Measurements from ENCODE around the gene LCP2. TPM values are rescaled to one million over a fixed set of nuclear protein-coding genes. Genes with fewer than 3 reads are reported as not detected.

Gene LCP2
- total RNA-seq, 1 experiment from 2014 or later, result not detected

DNA sequence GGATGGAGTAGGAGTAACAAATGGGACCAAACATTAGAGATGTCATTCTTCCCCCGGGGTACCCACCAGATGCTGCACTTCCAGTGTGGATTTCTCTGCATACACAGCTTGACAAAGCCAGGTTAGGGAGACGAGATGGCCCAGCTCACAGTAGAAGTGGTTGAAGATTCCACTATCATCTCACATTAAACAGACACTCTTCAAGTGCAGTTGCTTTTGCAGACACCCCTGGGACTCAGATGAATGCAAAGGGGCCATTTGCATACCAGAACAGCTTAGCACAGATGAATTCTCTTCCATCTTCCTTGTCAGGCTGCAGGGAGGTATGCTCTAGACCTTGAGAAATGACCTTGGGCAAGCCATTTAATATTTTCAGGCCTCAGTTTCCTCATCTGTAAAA lies 77.4 kb downstream of the LCP2 start:
- no peak overlapping the region for H3K4me2 ChIP-seq (ENCODE audit: insufficient read depth, insufficient read length, low read length)
- no peaks in the 10 kb centered on the region for H3K23me2 ChIP-seq (ENCODE audit: insufficient read length, low read depth, low read length, poor library complexity, severe bottlenecking)
- no peak overlapping the region for H2BK20ac ChIP-seq (ENCODE audit: low read depth, low read length, poor library complexity, severe bottlenecking)
- H3K9ac ChIP-seq (ENCODE audit: extremely low read depth, insufficient read length, low read length), result no peak overlapping the region
- no peak overlapping the region for H4K8ac ChIP-seq (replicated peaks; ENCODE audit: insufficient read length, low read depth, low read length)
- H3K4ac ChIP-seq (ENCODE audit: low read depth, low read length), result no peak overlapping the region
- H3T11ph ChIP-seq (ENCODE audit: low read length), result no peak overlapping the region
- no peak overlapping the region for H3K27ac Mint-ChIP-seq
- no peak overlapping the region for H3K14ac ChIP-seq (ENCODE audit: insufficient read depth, low read length)
- no peak overlapping the region for H3K18ac ChIP-seq (ENCODE audit: insufficient read length, low read depth, low read length)
- H3K27me3 ChIP-seq (ENCODE audit: insufficient read depth, low read length), result 0 out of 2 replicates have a peak, but pooled peaks cover 2% of the 10 kb centered on the region
- H2BK120ac ChIP-seq (ENCODE audit: low read depth, low read length, poor library complexity, severe bottlenecking), result no peak overlapping the region
- H3K79me1 ChIP-seq (ENCODE audit: insufficient read depth, low read depth, low read length, poor library complexity, severe bottlenecking), result no peaks in the 10 kb centered on the region
- WGBS (ENCODE audit: extremely low coverage, insufficient read length, low lambda C conversion rate), result no CpG with 5 or more reads among the region's 2 CpGs
- H4K91ac ChIP-seq (ENCODE audit: insufficient read length, low read depth, low read length), result no peak overlapping the region
- DNase-seq, result no peak
- no peak overlapping the region for H3K23ac ChIP-seq (ENCODE audit: insufficient read length, low read depth, low read length)
- no peak overlapping the region for H3K27ac ChIP-seq (ENCODE audit: insufficient read length, low read depth, low read length)
- peaks cover 3% of the 10 kb centered on the region; the same call in 1 of the 2 replicates for H3K27me3 Mint-ChIP-seq (ENCODE audit: low read depth)
- H3K4me3 Mint-ChIP-seq, result no peak overlapping the region
- H2BK15ac ChIP-seq (ENCODE audit: low read depth, low read length), result no peak overlapping the region
- no peaks in the 10 kb centered on the region for H3K9me3 ChIP-seq (ENCODE audit: control insufficient read depth, low read depth, low read length)
- H2BK5ac ChIP-seq (ENCODE audit: insufficient read length, low read length), result no peak overlapping the region
- H3K4me1 Mint-ChIP-seq, result peaks cover 29 to 33% of the 10 kb centered on the region in 2 experiments
- no peaks in the 10 kb centered on the region; the same call in 1 of the 2 replicates for H3K4me1 ChIP-seq (ENCODE audit: insufficient read depth, low read length)
- no peak overlapping the region for H3K56ac ChIP-seq (ENCODE audit: insufficient read length, low read depth, low read length)
- H4K20me1 ChIP-seq (ENCODE audit: control insufficient read depth, insufficient read depth, insufficient read length), result no peaks in the 10 kb centered on the region
- no peaks in the 10 kb centered on the region for H3K36me3 Mint-ChIP-seq (ENCODE audit: insufficient read depth in 1 of 3, low read depth in 3 of 3)
- H2AFZ ChIP-seq (ENCODE audit: low read length), result no peak overlapping the region
- no peaks in the 10 kb centered on the region; a peak in 1 of 5 replicates for H3K9me3 Mint-ChIP-seq
- no peak overlapping the region for H2BK12ac ChIP-seq (ENCODE audit: insufficient read length, low read depth, low read length)
- H3K79me2 ChIP-seq (ENCODE audit: insufficient read depth, low read length), result no peaks in the 10 kb centered on the region
- H4K5ac ChIP-seq (ENCODE audit: insufficient read length, low read depth, low read length), result no peak overlapping the region
- TF ChIP-seq, protein P1, sequence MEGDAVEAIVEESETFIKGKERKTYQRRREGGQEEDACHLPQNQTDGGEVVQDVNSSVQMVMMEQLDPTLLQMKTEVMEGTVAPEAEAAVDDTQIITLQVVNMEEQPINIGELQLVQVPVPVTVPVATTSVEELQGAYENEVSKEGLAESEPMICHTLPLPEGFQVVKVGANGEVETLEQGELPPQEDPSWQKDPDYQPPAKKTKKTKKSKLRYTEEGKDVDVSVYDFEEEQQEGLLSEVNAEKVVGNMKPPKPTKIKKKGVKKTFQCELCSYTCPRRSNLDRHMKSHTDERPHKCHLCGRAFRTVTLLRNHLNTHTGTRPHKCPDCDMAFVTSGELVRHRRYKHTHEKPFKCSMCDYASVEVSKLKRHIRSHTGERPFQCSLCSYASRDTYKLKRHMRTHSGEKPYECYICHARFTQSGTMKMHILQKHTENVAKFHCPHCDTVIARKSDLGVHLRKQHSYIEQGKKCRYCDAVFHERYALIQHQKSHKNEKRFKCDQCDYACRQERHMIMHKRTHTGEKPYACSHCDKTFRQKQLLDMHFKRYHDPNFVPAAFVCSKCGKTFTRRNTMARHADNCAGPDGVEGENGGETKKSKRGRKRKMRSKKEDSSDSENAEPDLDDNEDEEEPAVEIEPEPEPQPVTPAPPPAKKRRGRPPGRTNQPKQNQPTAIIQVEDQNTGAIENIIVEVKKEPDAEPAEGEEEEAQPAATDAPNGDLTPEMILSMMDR (conservative IDR thresholded peaks at IDR 0.05), result no peak
- H2AK5ac ChIP-seq (ENCODE audit: insufficient read length, low read length), result no peak overlapping the region

Data from H9 (cell line).